Measurements from ENCODE around the gene MBP. TPM values are rescaled to one million over a fixed set of nuclear protein-coding genes. Genes with fewer than 3 reads are reported as not detected.
A peak's percentile ranks its signal among the peaks of the same experiment; 100 is the strongest.

MBP gene
- total RNA-seq, 2 experiments from 2014 or later = 94.7 to 101 TPM

DNA sequence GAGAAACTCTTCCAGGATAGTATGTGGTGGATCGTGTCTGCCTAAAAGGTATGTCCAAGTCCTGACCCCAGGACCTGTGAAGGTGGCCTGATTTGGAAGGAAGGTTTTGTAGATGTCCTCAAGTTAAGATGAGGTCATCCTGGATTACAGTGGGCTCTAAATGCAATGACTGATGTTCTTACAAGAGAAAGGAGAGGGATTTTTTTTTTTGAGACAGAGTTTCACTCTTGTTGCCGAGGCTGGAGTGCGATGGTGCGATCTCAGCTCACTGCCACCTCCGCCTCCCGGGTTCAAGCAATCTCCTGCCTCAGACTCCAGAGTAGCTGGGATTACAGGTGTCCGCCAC is 19.9 kb downstream of the MBP start:
- Mint-ChIP-seq H3K27me3 (no peaks in the 10 kb centered on the region), H3K4me3 (no peak overlapping the region), H3K36me3 (peaks cover 43% of the 10 kb centered on the region), H3K4me1 (peaks cover 78% of the 10 kb centered on the region), H3K9me3 (ENCODE audit: low read depth) (no peaks in the 10 kb centered on the region), H3K27ac (no peak overlapping the region)
- DNase-seq (no peak), ATAC-seq (no peak)
- CTCF ChIA-PET = no interaction called here

GRCh38 chr18:77111951-77112746 is 20.4 kb downstream of the MBP start:
- Mint-ChIP-seq H3K4me1 (peaks cover 79% of the 10 kb centered on the region), H3K4me3 (no peak overlapping the region), H3K36me3 (peaks cover 43% of the 10 kb centered on the region), H3K27me3 (no peaks in the 10 kb centered on the region), H3K27ac (peak overlapping the region; percentile 63), H3K9me3 (ENCODE audit: low read depth) (no peaks in the 10 kb centered on the region)
- DNase-seq (no peak), ATAC-seq (no peak)
- CTCF ChIA-PET = no interaction called here

DNA sequence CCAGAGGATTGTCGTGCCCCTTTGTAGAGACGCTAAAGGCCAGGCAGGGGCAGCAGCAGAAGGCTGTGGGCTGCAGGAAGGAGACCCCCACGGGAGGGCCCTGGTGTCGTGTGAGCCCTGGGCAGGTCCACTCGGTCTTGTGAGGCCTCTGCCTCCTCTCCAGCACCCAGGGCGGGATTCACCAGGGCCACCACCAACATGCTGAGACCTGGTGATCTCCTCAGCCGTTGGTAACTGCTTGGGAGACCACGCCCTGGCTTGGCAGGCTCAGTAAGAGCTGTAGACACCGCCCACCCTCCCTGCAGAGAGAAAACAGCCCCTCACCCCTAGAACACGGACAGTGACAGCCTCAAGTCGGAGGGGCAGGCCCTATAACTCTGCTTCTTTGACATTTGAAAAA is 21.1 kb downstream of the MBP start:
- CTCF ChIA-PET = interaction anchor here (1.3 kb wide), 1 partner anchor 12 kb away, joined by 3 read pairs; no protein-coding TSS in a partner anchor
- Mint-ChIP-seq H3K27me3 (no peaks in the 10 kb centered on the region), H3K4me1 (peaks cover 81% of the 10 kb centered on the region), H3K36me3 (peaks cover 43% of the 10 kb centered on the region), H3K27ac (no peak overlapping the region), H3K9me3 (ENCODE audit: low read depth) (peaks cover under 1% of the 10 kb centered on the region), H3K4me3 (no peak overlapping the region)
- DNase-seq (no peak), ATAC-seq (no peak)

DNA sequence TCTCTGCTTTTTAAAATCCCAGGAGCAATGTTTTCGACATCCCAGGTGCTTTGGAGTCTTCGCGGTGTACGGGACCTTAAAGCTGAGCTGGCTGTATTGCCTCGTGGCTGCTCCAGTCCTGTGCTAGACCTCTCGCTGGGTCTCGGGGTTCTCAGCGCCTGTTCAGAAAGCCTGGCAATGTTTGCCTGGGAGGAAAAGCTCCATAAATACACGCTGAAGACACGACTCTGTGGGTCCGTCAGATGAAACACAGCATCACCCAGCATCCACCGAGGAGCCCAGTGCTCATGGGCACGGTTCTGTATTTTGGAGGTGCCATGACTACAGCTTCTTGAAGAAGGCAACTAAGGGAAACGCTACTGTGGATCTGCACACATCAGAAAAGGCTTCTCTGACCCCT is 21.6 kb downstream of the MBP start:
- Mint-ChIP-seq H3K27ac (no peak overlapping the region), H3K9me3 (ENCODE audit: low read depth) (peaks cover 2% of the 10 kb centered on the region), H3K4me3 (no peak overlapping the region), H3K36me3 (peaks cover 43% of the 10 kb centered on the region), H3K27me3 (no peaks in the 10 kb centered on the region), H3K4me1 (peaks cover 81% of the 10 kb centered on the region)
- ATAC-seq (no peak), DNase-seq (no peak)
- CTCF ChIA-PET = interaction anchor here (1.3 kb wide), 1 partner anchor 13 kb away, joined by 3 read pairs; no protein-coding TSS in a partner anchor

GRCh38 chr18:77110400-77110799 is 22.2 kb downstream of the MBP start:
- peaks cover 45% of the 10 kb centered on the region for H3K36me3 Mint-ChIP-seq
- no peak overlapping the region for H3K4me3 Mint-ChIP-seq
- no peaks in the 10 kb centered on the region for H3K27me3 Mint-ChIP-seq
- ATAC-seq = no peak
- no peak for DNase-seq
- H3K4me1 Mint-ChIP-seq = peaks cover 82% of the 10 kb centered on the region
- CTCF ChIA-PET = interaction anchor here (1.3 kb wide), 1 partner anchor 13 kb away, joined by 3 read pairs; no protein-coding TSS in a partner anchor
- H3K9me3 Mint-ChIP-seq (ENCODE audit: low read depth) = peaks cover 2% of the 10 kb centered on the region
- no peak overlapping the region for H3K27ac Mint-ChIP-seq

- ATAC-seq (no peak), DNase-seq (no peak)
- H3K36me3 Mint-ChIP-seq = peaks cover 50% of the 10 kb centered on the region
- H3K27ac Mint-ChIP-seq = no peak overlapping the region
- CTCF ChIA-PET = interaction anchor here (0.9 to 2.0 kb wide), 3 partner anchors 12 to 22 kb away, joined by 4 to 6 read pairs (median 5); no protein-coding TSS in a partner anchor
- H3K27me3 Mint-ChIP-seq = no peaks in the 10 kb centered on the region
- no peak overlapping the region for H3K4me3 Mint-ChIP-seq
- H3K9me3 Mint-ChIP-seq (ENCODE audit: low read depth) = peaks cover 2% of the 10 kb centered on the region
- peaks cover 82% of the 10 kb centered on the region for H3K4me1 Mint-ChIP-seq
Measured at GRCh38 chr18:77109648-77110019, 22.9 kb downstream of the MBP start.

DNA sequence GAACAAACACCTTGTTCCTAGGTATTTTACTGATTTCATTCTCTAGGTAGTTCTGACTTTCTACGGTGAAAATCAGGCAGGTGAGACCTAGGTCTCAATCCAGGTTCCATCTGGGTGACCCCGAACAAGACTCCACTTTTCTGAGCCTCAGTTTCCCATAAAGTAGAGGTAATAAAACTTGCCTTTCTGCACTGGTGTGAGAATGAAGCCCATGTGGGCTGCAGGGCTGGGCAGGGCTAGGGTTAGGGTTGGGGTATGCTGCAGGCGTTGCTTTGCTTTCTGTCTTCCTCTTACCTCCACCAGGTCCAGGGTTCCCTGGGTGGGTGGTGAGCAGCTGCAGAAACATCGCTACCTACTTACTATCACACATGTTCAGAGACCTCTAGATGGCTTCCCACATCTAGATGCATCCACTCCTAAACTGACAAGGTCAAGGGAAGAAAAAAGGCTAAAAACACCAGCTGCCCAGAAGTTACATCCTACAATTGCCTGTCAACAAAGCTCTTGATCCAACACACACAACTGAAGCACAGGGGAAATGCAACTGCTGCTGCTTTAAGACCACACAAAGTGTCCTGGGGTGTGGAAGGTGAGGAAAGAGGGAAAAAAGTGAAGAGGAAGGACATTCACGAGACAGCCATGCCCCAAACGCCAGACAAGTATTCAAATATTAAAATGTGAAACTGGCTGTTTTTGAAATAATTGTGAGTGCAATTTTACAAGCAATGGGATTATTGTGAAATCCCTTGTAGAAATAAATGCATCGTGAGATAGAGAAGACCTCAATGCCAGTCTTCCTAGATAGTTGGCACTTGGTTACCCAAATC is 23.5 kb downstream of the MBP start:
- no peaks in the 10 kb centered on the region for H3K27me3 Mint-ChIP-seq
- CTCF ChIA-PET = interaction anchor here (0.7 to 2.0 kb wide), 6 partner anchors 13 to 105 kb away, joined by 3 to 6 read pairs (median 4); no protein-coding TSS in a partner anchor
- H3K9me3 Mint-ChIP-seq (ENCODE audit: low read depth) = peaks cover 2% of the 10 kb centered on the region
- DNase-seq (peak; percentile 37), ATAC-seq (no peak)
- H3K4me3 Mint-ChIP-seq = no peak overlapping the region
- peak overlapping the region; percentile 55 for H3K27ac Mint-ChIP-seq
- peaks cover 55% of the 10 kb centered on the region for H3K36me3 Mint-ChIP-seq
- peaks cover 83% of the 10 kb centered on the region for H3K4me1 Mint-ChIP-seq

DNA sequence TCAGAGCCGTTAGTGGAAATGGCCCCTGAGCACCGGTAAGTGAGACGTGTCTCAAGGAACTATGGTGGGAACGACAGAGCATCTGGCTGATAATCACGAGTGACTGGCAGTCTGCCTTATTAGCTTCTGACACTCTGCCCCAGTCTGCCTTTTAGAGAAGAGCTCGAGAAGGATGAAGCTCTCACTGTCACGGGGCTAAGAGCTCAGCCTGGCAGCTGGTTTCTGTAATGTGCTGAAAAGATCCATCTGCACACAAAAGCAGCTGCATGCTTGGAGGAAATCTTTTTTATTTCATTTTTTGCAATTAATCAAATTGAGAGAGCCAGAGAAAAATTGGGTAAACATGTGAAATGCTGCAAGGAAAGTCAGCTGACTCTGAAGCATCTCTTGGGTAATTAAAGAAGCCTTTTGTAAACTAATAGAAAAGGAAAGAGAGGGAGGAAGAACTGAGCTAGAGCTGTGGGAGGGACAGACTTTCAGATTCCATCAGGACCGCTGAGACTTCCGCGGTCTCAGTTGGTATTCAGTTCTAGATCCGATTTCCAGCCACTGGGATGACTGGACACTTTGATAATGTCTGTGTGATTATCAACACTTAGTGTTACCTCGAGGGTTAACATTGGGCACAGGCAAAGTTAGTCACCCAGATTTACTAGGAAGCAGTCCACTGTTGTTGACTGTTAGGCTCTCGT is 24.4 kb downstream of the MBP start:
- peaks cover 2% of the 10 kb centered on the region for H3K9me3 Mint-ChIP-seq (ENCODE audit: low read depth)
- DNase-seq (peak; percentile 54), ATAC-seq (peak; percentile 37)
- H3K4me1 Mint-ChIP-seq = peaks cover 88% of the 10 kb centered on the region
- peaks cover 61% of the 10 kb centered on the region for H3K36me3 Mint-ChIP-seq
- H3K27ac Mint-ChIP-seq = peak overlapping the region; percentile 55
- peak overlapping the region; percentile 23 for H3K4me3 Mint-ChIP-seq
- no peaks in the 10 kb centered on the region for H3K27me3 Mint-ChIP-seq
- CTCF ChIA-PET = interaction anchor here (0.7 to 2.0 kb wide), 7 partner anchors 16 to 107 kb away, joined by 3 to 6 read pairs (median 4); no protein-coding TSS in a partner anchor

DNA sequence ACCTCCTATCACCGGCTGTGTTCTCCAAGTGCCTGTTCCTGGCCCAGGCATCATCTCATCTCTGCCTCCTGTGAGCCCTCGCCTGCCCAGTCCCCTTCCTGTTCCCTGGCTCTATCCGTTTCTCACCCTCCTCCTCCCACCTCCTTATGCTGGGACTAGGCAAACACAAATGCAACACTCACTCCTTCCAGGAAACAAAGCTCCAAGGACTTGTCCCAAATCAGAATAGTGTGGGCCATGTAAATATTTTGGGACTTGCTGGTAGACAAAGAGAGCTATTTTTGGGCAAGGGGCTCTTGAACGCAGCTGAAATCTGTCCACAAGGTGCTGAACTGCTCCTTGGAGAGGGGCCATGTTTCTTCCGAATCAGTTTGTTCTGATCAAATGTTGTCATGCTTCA is 25.3 kb downstream of the MBP start:
- H3K4me1 Mint-ChIP-seq = peaks cover 91% of the 10 kb centered on the region
- H3K9me3 Mint-ChIP-seq (ENCODE audit: low read depth) = peaks cover 2% of the 10 kb centered on the region
- no peak overlapping the region for H3K27ac Mint-ChIP-seq
- DNase-seq (peak; percentile 28), ATAC-seq (no peak)
- H3K27me3 Mint-ChIP-seq = no peaks in the 10 kb centered on the region
- CTCF ChIA-PET = interaction anchor here (0.9 to 1.6 kb wide), 3 partner anchors 11 to 107 kb away, joined by 4 to 6 read pairs (median 5); no protein-coding TSS in a partner anchor
- no peak overlapping the region for H3K4me3 Mint-ChIP-seq
- H3K36me3 Mint-ChIP-seq = peaks cover 57% of the 10 kb centered on the region

- CTCF ChIA-PET = interaction anchor here (1.2 to 3.0 kb wide), 6 partner anchors 9 to 51 kb away, joined by 4 to 12 read pairs (median 6); no protein-coding TSS in a partner anchor
Measured at GRCh38 chr18:77106331-77106730, 26.3 kb downstream of the MBP start.

GRCh38 chr18:77105680-77106079 is 26.9 kb downstream of the MBP start:
- peak overlapping the region; percentile 78 for H3K27ac Mint-ChIP-seq
- no peaks in the 10 kb centered on the region for H3K27me3 Mint-ChIP-seq
- H3K9me3 Mint-ChIP-seq (ENCODE audit: low read depth) = peaks cover 2% of the 10 kb centered on the region
- DNase-seq (no peak), ATAC-seq (no peak)
- CTCF ChIA-PET = interaction anchor here (0.5 to 3.0 kb wide), 8 partner anchors 9 to 262 kb away, joined by 3 to 12 read pairs (median 5); no protein-coding TSS in a partner anchor
- H3K4me3 Mint-ChIP-seq = peak overlapping the region; percentile 63
- peaks cover 94% of the 10 kb centered on the region for H3K4me1 Mint-ChIP-seq
- peaks cover 58% of the 10 kb centered on the region for H3K36me3 Mint-ChIP-seq

More at GRCh38 chr18:77106331-77106730, 26.3 kb downstream of the MBP start:
- Mint-ChIP-seq H3K9me3 (ENCODE audit: low read depth) (peaks cover 2% of the 10 kb centered on the region), H3K27ac (peak overlapping the region; percentile 78), H3K27me3 (no peaks in the 10 kb centered on the region), H3K4me1 (peaks cover 94% of the 10 kb centered on the region), H3K4me3 (peak overlapping the region; percentile 63), H3K36me3 (peaks cover 62% of the 10 kb centered on the region)
- DNase-seq (peak; percentile 86), ATAC-seq (peak; percentile 22)

DNA sequence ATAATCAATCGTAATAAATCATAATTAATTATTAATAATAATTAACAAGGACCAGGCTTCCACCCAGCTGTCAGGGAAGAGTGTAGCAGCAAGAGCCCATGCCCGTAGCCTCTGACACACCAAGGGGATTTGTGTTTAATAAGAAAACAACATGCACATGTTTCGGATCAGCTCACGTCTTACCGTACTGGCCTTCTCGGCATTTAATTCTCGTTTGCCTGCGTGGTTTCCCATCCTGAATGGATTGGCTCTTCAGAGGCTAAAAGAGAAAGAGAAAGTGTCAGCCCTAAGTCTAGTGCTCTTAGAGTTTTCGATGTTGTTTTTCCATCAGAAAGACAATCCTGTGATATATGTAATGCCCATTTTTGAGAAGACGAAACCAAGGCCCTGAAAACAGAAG is 27.6 kb downstream of the MBP start:
- H3K9me3 Mint-ChIP-seq (ENCODE audit: low read depth) = peaks cover 2% of the 10 kb centered on the region
- CTCF ChIA-PET = interaction anchor here (0.5 to 3.0 kb wide), 8 partner anchors 10 to 263 kb away, joined by 3 to 12 read pairs (median 5); no protein-coding TSS in a partner anchor
- peak overlapping the region; percentile 63 for H3K4me3 Mint-ChIP-seq
- H3K27ac Mint-ChIP-seq = peak overlapping the region; percentile 78
- H3K27me3 Mint-ChIP-seq = no peaks in the 10 kb centered on the region
- DNase-seq (peak; percentile 58), ATAC-seq (peak; percentile 4)
- peaks cover 97% of the 10 kb centered on the region for H3K4me1 Mint-ChIP-seq
- H3K36me3 Mint-ChIP-seq = peaks cover 63% of the 10 kb centered on the region

Measured in activated CD8-positive, alpha-beta memory T cell treated with anti-CD3 and anti-CD28 coated beads, Interleukin-2, amount 10 ng/mL, durations not matched to agents 7 days and 5 days (primary cell).